HL-60 (cell line): ENCODE results near the gene MATK.

Source experiments
- DNase-seq, 2 experiments: peaks; one replicate each; pipeline ENCODE4 v3.0.0-alpha.2; 2010 to 2020; ENCODE audit warnings: low read depth in 1 of 2, low spot score in 1 of 2
- H3K27ac ChIP-seq: fragments of 250-450 bp; sonication (Bioruptor Pico); replicated peaks from 2 replicates; pipeline ENCODE4 v1.5.1; 2020; ENCODE audit warnings: mild to moderate bottlenecking, moderate library complexity
- H3K27me3 ChIP-seq: fragments of 250-450 bp; sonication (Bioruptor Pico); 2 replicates; pipeline ENCODE4 v1.5.1; 2021; ENCODE audit warnings: mild to moderate bottlenecking, moderate library complexity; ENCODE audit not compliant: insufficient read depth, poor library complexity, severe bottlenecking
- H3K4me3 ChIP-seq: replicated peaks from 2 replicates; pipeline ENCODE4 v1.5.1; 2011; ENCODE audit warnings: mild to moderate bottlenecking, control low read depth, low read length; ENCODE audit not compliant: insufficient read depth
- CTCF ChIP-seq: IDR thresholded peaks from one replicate; pipeline ENCODE4 v1.5.1; 2011; ENCODE audit warnings: low read length, control low read depth, inconsistent platforms; ENCODE audit not compliant: insufficient read depth
- GABPA ChIP-seq: IDR thresholded peaks from 2 replicates; pipeline ENCODE4 v1.6.1; 2012; ENCODE audit warnings: low read depth
- POLR2AphosphoS5 ChIP-seq: IDR thresholded peaks from 2 replicates; pipeline ENCODE4 v1.6.1; 2012; ENCODE audit warnings: low read depth
- REST ChIP-seq: IDR thresholded peaks from 2 replicates; pipeline ENCODE4 v1.6.1; 2012; ENCODE audit warnings: low read depth; ENCODE audit not compliant: insufficient replicate concordance
- SPI1 ChIP-seq: IDR thresholded peaks from 2 replicates; pipeline ENCODE4 v1.6.1; 2012; ENCODE audit warnings: low read depth, mild to moderate bottlenecking, borderline replicate concordance

Gene MATK

GRCh38 chr19:3736106-3736724 is 50.0 kb downstream of the MATK start:
- Histone ChIP-seq H3K4me3 (no peak overlapping the region), H3K27me3 (no peaks in the 10 kb centered on the region), H3K27ac (no peak overlapping the region)
- DNase-seq, result no peak
- no peak for TF ChIP-seq SPI1
- no peak for TF ChIP-seq REST
- TF ChIP-seq POLR2AphosphoS5, result no peak
- TF ChIP-seq CTCF, result no peak
- no peak for TF ChIP-seq GABPA

GRCh38 chr19:3734310-3734600 is 51.9 kb downstream of the MATK start:
- TF ChIP-seq POLR2AphosphoS5 (no peak), SPI1 (no peak), GABPA (no peak), REST (no peak), CTCF (no peak)
- Histone ChIP-seq H3K4me3 (no peak overlapping the region), H3K27me3 (no peaks in the 10 kb centered on the region), H3K27ac (no peak overlapping the region)
- DNase-seq, result no peak

GRCh38 chr19:3733549-3734309 is 52.5 kb downstream of the MATK start:
- no peak for TF ChIP-seq GABPA
- peak; percentile 17; the same call in 1 of the 2 replicates for TF ChIP-seq SPI1
- TF ChIP-seq REST, result no peak
- TF ChIP-seq CTCF, result no peak

More at GRCh38 chr19:3733549-3734309, 52.5 kb downstream of the MATK start:
- Histone ChIP-seq H3K27ac (no peak overlapping the region), H3K27me3 (no peaks in the 10 kb centered on the region), H3K4me3 (no peak overlapping the region)
- no peak for DNase-seq
